ENCODE data around the gene PCNX1. TPM values are rescaled to one million over a fixed set of nuclear protein-coding genes. Genes with fewer than 3 reads are reported as not detected.
"Not testable (repeated sequence)": the region's sequence is repeated elsewhere in the genome, so short reads cannot be mapped to it uniquely, and the experiment has no call there.

PCNX1 gene
- total RNA-seq, 2 experiments from 2014 or later = 38.4 to 57.9 TPM

- Mint-ChIP-seq H3K9me3 (ENCODE audit: low read depth) (no peaks in the 10 kb centered on the region), H3K4me1 (peaks cover 16% of the 10 kb centered on the region), H3K36me3 (ENCODE audit: low read depth) (no peaks in the 10 kb centered on the region), H3K27ac (no peak overlapping the region), H3K4me3 (no peak overlapping the region), H3K27me3 (no peaks in the 10 kb centered on the region)
- intact Hi-C loops (cut with DNase I, micrococcal nuclease) = no loop called here
- ATAC-seq (no peak), DNase-seq (no peak)
- POLR2A ChIA-PET = no interaction called here
- CTCF ChIA-PET = interaction anchor here (0.6 to 1.2 kb wide), 4 partner anchors 15 to 385 kb away, joined by 3 to 4 read pairs (median 3); no protein-coding TSS in a partner anchor
Measured at GRCh38 chr14:71122866-71123565, 215.8 kb downstream of the PCNX1 start.

GRCh38 chr14:71123579-71124135 lies 216.4 kb downstream of the PCNX1 start:
- no peaks in the 10 kb centered on the region for H3K27me3 Mint-ChIP-seq
- no peaks in the 10 kb centered on the region for H3K9me3 Mint-ChIP-seq (ENCODE audit: low read depth)
- DNase-seq (no peak), ATAC-seq (no peak)
- ChIA-PET POLR2A (no interaction called here), CTCF (interaction anchor here (0.6 to 1.2 kb wide), 3 partner anchors 14 to 384 kb away, joined by 3 to 4 read pairs (median 3); no protein-coding TSS in a partner anchor)
- H3K27ac Mint-ChIP-seq = no peak overlapping the region
- intact Hi-C loops (cut with DNase I, micrococcal nuclease) = no loop called here
- no peaks in the 10 kb centered on the region for H3K36me3 Mint-ChIP-seq (ENCODE audit: low read depth)
- no peak overlapping the region for H3K4me3 Mint-ChIP-seq
- H3K4me1 Mint-ChIP-seq = peaks cover 10% of the 10 kb centered on the region

GRCh38 chr14:71129716-71130490 lies 222.6 kb downstream of the PCNX1 start:
- H3K27ac Mint-ChIP-seq; CTCF ChIA-PET; H3K27me3 Mint-ChIP-seq; intact Hi-C loops (cut with DNase I, micrococcal nuclease); DNase-seq; ATAC-seq; POLR2A ChIA-PET; H3K9me3 Mint-ChIP-seq (ENCODE audit: low read depth); H3K4me3 Mint-ChIP-seq; H3K36me3 Mint-ChIP-seq (ENCODE audit: low read depth): not testable (repeated sequence)
- peaks cover 11% of the 10 kb centered on the region for H3K4me1 Mint-ChIP-seq

- ChIA-PET CTCF (no interaction called here), POLR2A (no interaction called here)
- intact Hi-C loops (cut with DNase I, micrococcal nuclease) = no loop called here
- ATAC-seq (peak; percentile 60), DNase-seq (peak; percentile 53)
- H3K27me3 Mint-ChIP-seq = peaks cover 2% of the 10 kb centered on the region
- no peaks in the 10 kb centered on the region for H3K36me3 Mint-ChIP-seq (ENCODE audit: low read depth)
- no peak overlapping the region for H3K27ac Mint-ChIP-seq
- H3K4me3 Mint-ChIP-seq = no peak overlapping the region
- no peaks in the 10 kb centered on the region for H3K9me3 Mint-ChIP-seq (ENCODE audit: low read depth)
- peaks cover 11% of the 10 kb centered on the region for H3K4me1 Mint-ChIP-seq
Measured at GRCh38 chr14:71130491-71131179, 223.4 kb downstream of the PCNX1 start.

GRCh38 chr14:71133296-71133695 lies 226.0 kb downstream of the PCNX1 start:
- ChIA-PET POLR2A (no interaction called here), CTCF (no interaction called here)
- H3K36me3 Mint-ChIP-seq (ENCODE audit: low read depth) = no peaks in the 10 kb centered on the region
- H3K4me3 Mint-ChIP-seq = no peak overlapping the region
- no peaks in the 10 kb centered on the region for H3K9me3 Mint-ChIP-seq (ENCODE audit: low read depth)
- H3K27ac Mint-ChIP-seq = no peak overlapping the region
- DNase-seq (no peak), ATAC-seq (no peak)
- H3K4me1 Mint-ChIP-seq = peaks cover 11% of the 10 kb centered on the region
- intact Hi-C loops (cut with DNase I, micrococcal nuclease) = no loop called here
- peaks cover 2% of the 10 kb centered on the region for H3K27me3 Mint-ChIP-seq

GRCh38 chr14:71135496-71135895 lies 228.2 kb downstream of the PCNX1 start:
- no peak for ATAC-seq
- DNase-seq = no peak
- no peaks in the 10 kb centered on the region for H3K36me3 Mint-ChIP-seq (ENCODE audit: low read depth)
- no peak overlapping the region for H3K27ac Mint-ChIP-seq
- intact Hi-C loops (cut with DNase I, micrococcal nuclease) = no loop called here
- ChIA-PET CTCF (interaction anchor here (0.5 to 4.8 kb wide), 4 partner anchors 9 to 616 kb away, joined by 3 to 41 read pairs (median 6); no protein-coding TSS in a partner anchor), POLR2A (no interaction called here)
- peaks cover 14% of the 10 kb centered on the region for H3K4me1 Mint-ChIP-seq
- H3K4me3 Mint-ChIP-seq = no peak overlapping the region
- peaks cover 3% of the 10 kb centered on the region for H3K27me3 Mint-ChIP-seq
- no peaks in the 10 kb centered on the region for H3K9me3 Mint-ChIP-seq (ENCODE audit: low read depth)

GRCh38 chr14:71135911-71136310 lies 228.7 kb downstream of the PCNX1 start:
- Mint-ChIP-seq H3K36me3 (ENCODE audit: low read depth) (no peaks in the 10 kb centered on the region), H3K27me3 (peaks cover 3% of the 10 kb centered on the region), H3K4me1 (peaks cover 11% of the 10 kb centered on the region), H3K9me3 (ENCODE audit: low read depth) (no peaks in the 10 kb centered on the region), H3K27ac (no peak overlapping the region), H3K4me3 (no peak overlapping the region)
- ChIA-PET POLR2A (no interaction called here), CTCF (interaction anchor here (0.6 to 4.8 kb wide), 3 partner anchors 8 to 616 kb away, joined by 3 to 41 read pairs (median 3); no protein-coding TSS in a partner anchor)
- intact Hi-C loops (cut with DNase I, micrococcal nuclease) = no loop called here
- DNase-seq (no peak), ATAC-seq (no peak)

- no peak overlapping the region for H3K27ac Mint-ChIP-seq
- POLR2A ChIA-PET = no interaction called here
- H3K27me3 Mint-ChIP-seq = peaks cover 3% of the 10 kb centered on the region
- intact Hi-C loops (cut with DNase I, micrococcal nuclease) = no loop called here
- H3K36me3 Mint-ChIP-seq (ENCODE audit: low read depth) = no peaks in the 10 kb centered on the region
- H3K9me3 Mint-ChIP-seq (ENCODE audit: low read depth) = no peaks in the 10 kb centered on the region
- H3K4me1 Mint-ChIP-seq = peaks cover 7% of the 10 kb centered on the region
- CTCF ChIA-PET = interaction anchor here (0.6 to 4.8 kb wide), 4 partner anchors 8 to 615 kb away, joined by 3 to 41 read pairs (median 4); no protein-coding TSS in a partner anchor
- DNase-seq (no peak), ATAC-seq (no peak)
- H3K4me3 Mint-ChIP-seq = no peak overlapping the region
Measured at GRCh38 chr14:71136386-71137060, 229.3 kb downstream of the PCNX1 start.

- H3K4me3 Mint-ChIP-seq = no peak overlapping the region
- POLR2A ChIA-PET = no interaction called here
- no peaks in the 10 kb centered on the region for H3K36me3 Mint-ChIP-seq (ENCODE audit: low read depth)
- peaks cover 3% of the 10 kb centered on the region for H3K27me3 Mint-ChIP-seq
- intact Hi-C loops (cut with DNase I, micrococcal nuclease) = no loop called here
- no peak for ATAC-seq
- CTCF ChIA-PET = interaction anchor here (0.6 to 4.8 kb wide), 14 partner anchors 14 to 619 kb away, joined by 3 to 41 read pairs (median 4); no protein-coding TSS in a partner anchor
- no peaks in the 10 kb centered on the region for H3K9me3 Mint-ChIP-seq (ENCODE audit: low read depth)
- H3K4me1 Mint-ChIP-seq = peaks cover 19% of the 10 kb centered on the region
- no peak overlapping the region for H3K27ac Mint-ChIP-seq
- DNase-seq = no peak
Measured at GRCh38 chr14:71137536-71138447, 230.5 kb downstream of the PCNX1 start.
